Body of pancreas (tissue), 4 donors: ENCODE measurements around the gene ZNF594.
"Not testable (repeated sequence)": the region's sequence is repeated elsewhere in the genome, so short reads cannot be mapped to it uniquely, and the experiment has no call there.

Source experiments
- CTCF ChIP-seq, 7 experiments: fragments of 450-650 bp in 4 of 7; fragments of 200-600 bp in 3 of 7; sonication (generic) in 3 of 7; IDR thresholded peaks; one replicate each; pipeline ENCODE4 v1.5.1; 2016 to 2019; ENCODE audit warnings: antibody characterized with exemption in 7 of 7
- POLR2A ChIP-seq, 3 donors: fragments of 450-650 bp; IDR thresholded peaks; one replicate each; pipeline ENCODE4 v1.6.1; 2016; ENCODE audit warnings: antibody characterized with exemption in 3 of 3, mild to moderate bottlenecking in 2 of 3

GRCh38 chr17:5133961-5134360 is 57.7 kb downstream of the ZNF594 start:
- not testable (repeated sequence) for TF ChIP-seq CTCF, POLR2A (IDR thresholded peaks at IDR 0.05)
